GM19452 (cell line): Measurements from ENCODE around the gene LUC7L3.

Experiments used
- ATAC-seq: cut with Tn5 transposase; IDR thresholded peaks from one replicate; pipeline ENCODE4 v1.9.1; 2021; ENCODE audit not compliant: unreplicated experiment

Gene LUC7L3

GRCh38 chr17:50685691-50686493 is 33.5 kb upstream of the LUC7L3 start:
- ATAC-seq = no peak

- no peak for ATAC-seq
These were observed 32.8 kb upstream of the LUC7L3 start for GRCh38 chr17:50686494-50687199.

- no peak for ATAC-seq
These were observed 32.0 kb upstream of the LUC7L3 start for GRCh38 chr17:50687200-50688066.

GRCh38 chr17:50688245-50688644 is 31.2 kb upstream of the LUC7L3 start:
- no peak for ATAC-seq

GRCh38 chr17:50689251-50689650 is 30.2 kb upstream of the LUC7L3 start:
- no peak for ATAC-seq

GRCh38 chr17:50689956-50690886 is 29.2 kb upstream of the LUC7L3 start:
- ATAC-seq = no peak

GRCh38 chr17:50690887-50691549 is 28.4 kb upstream of the LUC7L3 start:
- ATAC-seq = no peak

- ATAC-seq = no peak
These were observed 27.6 kb upstream of the LUC7L3 start for GRCh38 chr17:50691550-50692447.

- ATAC-seq = no peak
These were observed 26.9 kb upstream of the LUC7L3 start for GRCh38 chr17:50692448-50693035.

GRCh38 chr17:50693036-50693682 is 26.2 kb upstream of the LUC7L3 start:
- ATAC-seq = no peak

GRCh38 chr17:50696365-50696879 is 23.0 kb upstream of the LUC7L3 start:
- ATAC-seq = no peak

GRCh38 chr17:50697062-50697461 is 22.3 kb upstream of the LUC7L3 start:
- no peak for ATAC-seq

- ATAC-seq = no peak
These were observed 21.6 kb upstream of the LUC7L3 start for GRCh38 chr17:50697663-50698272.

- no peak for ATAC-seq
These were observed 20.0 kb upstream of the LUC7L3 start for GRCh38 chr17:50699410-50699809.

GRCh38 chr17:50703162-50703561 is 16.2 kb upstream of the LUC7L3 start:
- ATAC-seq = no peak

GRCh38 chr17:50707289-50708049 is 11.9 kb upstream of the LUC7L3 start, which contains the start of gene ANKRD40:
ANKRD40 (minus strand) TSS chr17:50707914; CDS start chr17:50707654, 260 bp downstream.
- peak; percentile 80 for ATAC-seq
